IMR-90 (cell line): ENCODE measurements around the gene GSTM1. TPM values are rescaled to one million over a fixed set of nuclear protein-coding genes. Genes with fewer than 3 reads are reported as not detected.
"Not testable (repeated sequence)": the region's sequence is repeated elsewhere in the genome, so short reads cannot be mapped to it uniquely, and the experiment has no call there.

Source experiments
- ATAC-seq: fragments of 200-7000 bp; cut with Tn5 transposase; 2 replicates; pipeline ENCODE4 v1.9.1; 2020; ENCODE audit warnings: low read depth, mild to moderate bottlenecking, moderate library complexity
- BruUV-seq: library from RNA; stranded (reverse); fragments of 400-500 nt; replicated peaks from 2 replicates; lab custom pipeline; 2021; lab: Mats Ljungman, UMichigan
- CTCF ChIA-PET: fragments of 300-600 bp; formaldehyde crosslinking; extraction: SDS; loops from one replicate; lab custom pipeline; 2021; ENCODE audit warnings: antibody characterized with exemption; lab: Yijun Ruan, JAX
- POLR2A ChIA-PET: fragments of 300-600 bp; sonication (Branson Sonifier 250); formaldehyde crosslinking; loops from one replicate; lab custom pipeline; 2022; ENCODE audit warnings: antibody characterized with exemption; ENCODE audit not compliant: unreplicated experiment; lab: Charles Lee
- DNase-seq: peaks from one replicate; pipeline ENCODE4 v3.0.0; 2013
- H2AFZ ChIP-seq: replicated peaks from 2 replicates; pipeline ENCODE3; 2013; ENCODE audit warnings: low read length, mild to moderate bottlenecking; ENCODE audit not compliant: poor library complexity
- H2AK5ac ChIP-seq: 2 replicates; pipeline ENCODE4 v1.6.1; 2013; ENCODE audit warnings: low read depth, low read length, inconsistent platforms
- H2AK9ac ChIP-seq: replicated peaks from 2 replicates; pipeline ENCODE3; 2013; ENCODE audit warnings: mild to moderate bottlenecking, low read depth, low read length, moderate library complexity; ENCODE audit not compliant: poor library complexity
- H2BK120ac ChIP-seq: 2 replicates; pipeline ENCODE4 v1.6.1; 2013; ENCODE audit warnings: low read depth, low read length, inconsistent platforms
- H2BK15ac ChIP-seq: 3 replicates; pipeline ENCODE4 v1.6.1; 2013; ENCODE audit warnings: low read depth, low read length, inconsistent platforms
- H2BK20ac ChIP-seq: 2 replicates; pipeline ENCODE4 v1.6.1; 2013; ENCODE audit warnings: low read depth, mild to moderate bottlenecking, inconsistent platforms, low read length, moderate library complexity
- H2BK5ac ChIP-seq: 2 replicates; pipeline ENCODE4 v1.6.1; 2013; ENCODE audit warnings: mild to moderate bottlenecking, low read depth, low read length, inconsistent platforms; ENCODE audit not compliant: poor library complexity, severe bottlenecking
- H3K14ac ChIP-seq: replicated peaks from 2 replicates; pipeline ENCODE4 v1.6.1; 2013; ENCODE audit warnings: low read depth, low read length, inconsistent platforms
- H3K18ac ChIP-seq: 2 replicates; pipeline ENCODE4 v1.6.1; 2013; ENCODE audit warnings: low read depth, low read length, control low read depth
- H3K23ac ChIP-seq: 2 replicates; pipeline ENCODE4 v1.6.1; 2013; ENCODE audit warnings: low read depth, low read length, inconsistent platforms
- H3K27ac ChIP-seq: 2 replicates; pipeline ENCODE4 v1.5.1; 2013; ENCODE audit warnings: mild to moderate bottlenecking, control low read depth, low read length; ENCODE audit not compliant: insufficient read depth
- H3K27me3 ChIP-seq: 2 replicates; pipeline ENCODE4 v1.6.1; 2013; ENCODE audit warnings: low read length; ENCODE audit not compliant: control insufficient read depth, insufficient read depth
- H3K36me3 ChIP-seq: 2 replicates; pipeline ENCODE4 v1.6.1; 2013; ENCODE audit warnings: low read length, mixed read lengths; ENCODE audit not compliant: control insufficient read depth, insufficient read depth
- H3K4ac ChIP-seq: 2 replicates; pipeline ENCODE4 v1.6.1; 2013; ENCODE audit warnings: low read depth, low read length, inconsistent platforms
- H3K4me1 ChIP-seq: 2 replicates; pipeline ENCODE4 v1.6.1; 2013; ENCODE audit warnings: low read length, mixed read lengths; ENCODE audit not compliant: control insufficient read depth, insufficient read depth
- H3K4me2 ChIP-seq: 2 replicates; pipeline ENCODE4 v1.6.1; 2013; ENCODE audit warnings: low read depth, mild to moderate bottlenecking, control low read depth, low read length, moderate library complexity
- H3K4me3 ChIP-seq: 2 replicates; pipeline ENCODE4 v1.5.1; 2013; ENCODE audit warnings: low read depth, mild to moderate bottlenecking, control low read depth, low read length, moderate library complexity; ENCODE audit not compliant: insufficient read depth
- H3K56ac ChIP-seq: 2 replicates; pipeline ENCODE4 v1.6.1; 2013; ENCODE audit warnings: low read length, inconsistent platforms; ENCODE audit not compliant: insufficient read depth; ENCODE audit errors: extremely low read depth
- H3K79me1 ChIP-seq, 2 experiments: 2 replicates each; pipeline ENCODE4 v1.6.1; 2013; ENCODE audit warnings: low read length in 2 of 2, inconsistent platforms in 1 of 2, low read depth in 1 of 2
- H3K9ac ChIP-seq: 2 replicates; pipeline ENCODE4 v1.6.1; 2013; ENCODE audit warnings: low read depth, low read length, control low read depth
- H3K9me1 ChIP-seq: 2 replicates; pipeline ENCODE4 v1.6.1; 2013; ENCODE audit warnings: low read length, inconsistent platforms; ENCODE audit not compliant: insufficient read depth
- H3K9me3 ChIP-seq: 2 replicates; pipeline ENCODE4 v1.6.1; 2013; ENCODE audit warnings: low read length; ENCODE audit not compliant: control insufficient read depth, insufficient read depth
- H4K20me1 ChIP-seq: 2 replicates; pipeline ENCODE4 v1.6.1; 2013; ENCODE audit warnings: low read length, inconsistent platforms; ENCODE audit not compliant: insufficient read depth
- H4K5ac ChIP-seq: 2 replicates; pipeline ENCODE4 v1.6.1; 2013; ENCODE audit warnings: mild to moderate bottlenecking, low read depth, low read length, control low read depth
- H4K8ac ChIP-seq, 2 experiments: 2 replicates each; pipeline ENCODE4 v1.6.1; 2013; ENCODE audit warnings: low read depth in 2 of 2, low read length in 2 of 2, control low read depth in 1 of 2, inconsistent platforms in 1 of 2
- H4K91ac ChIP-seq: 2 replicates; pipeline ENCODE4 v1.6.1; 2013; ENCODE audit warnings: low read depth, low read length, inconsistent platforms; ENCODE audit not compliant: insufficient read depth
- WGBS, 2 experiments: methylation state at CpG; one replicate each; pipeline versions ENCODE4 v1.1.5 to v1.1.7; 2013; ENCODE audit warnings: missing lambda C conversion rate in 2 of 2; ENCODE audit not compliant: insufficient read length in 1 of 2; ENCODE audit errors: extremely low coverage in 2 of 2; 5-methylcytosine and 5-hydroxymethylcytosine counted together
- dilution Hi-C: fragments of 300-500 bp; cut with HindIII; formaldehyde crosslinking; loops from one replicate; pipeline ENCODE4 v1.14.3; 2018; ENCODE audit warnings: low sequenced_read_pairs; ENCODE audit not compliant: unreplicated experiment
- in situ Hi-C: fragments of 300-500 bp; cut with MboI; formaldehyde crosslinking; loops from 3 replicates; pipeline ENCODE4 v1.14.3; 2019; ENCODE audit warnings: low sequenced_read_pairs, inconsistent platforms, mixed read lengths
- intact Hi-C: fragments of 100-400 bp; cut with micrococcal nuclease; formaldehyde crosslinking; loops from 2 replicates; pipeline ENCODE4 v1.10.0; 2022
- polyA plus RNA-seq, 3 experiments: library from polyadenylated mRNA; depleted of rRNA; stranded (reverse); fragments of >200 nt; gene quantifications; 2 replicates each; pipeline ENCODE4 v1.2.3, GENCODE V29; 2012; ENCODE audit warnings: low replicate concordance in 1 of 3
- total RNA-seq: library from RNA; depleted of rRNA; stranded (reverse); fragments of >200 nt; gene quantifications from 2 replicates; pipeline ENCODE4 v1.2.3, GENCODE V29; 2012

Gene GSTM1
- total and polyA plus RNA-seq, 2 of the 4 experiments (the other 2 are of a cell fraction), result not detected

GRCh38 chr1:109660691-109661026 lies 27.0 kb upstream of the GSTM1 start:
- dilution Hi-C loops, H2AK5ac ChIP-seq, DNase-seq, H3K4me2 ChIP-seq, in situ Hi-C loops, CTCF ChIA-PET, BruUV-seq, H4K5ac ChIP-seq, H3K4me1 ChIP-seq, H4K8ac ChIP-seq, H2BK5ac ChIP-seq, H3K27ac ChIP-seq, intact Hi-C loops, POLR2A ChIA-PET, H3K79me1 ChIP-seq, H2BK120ac ChIP-seq, H3K27me3 ChIP-seq, H3K23ac ChIP-seq, H3K14ac ChIP-seq, H2BK20ac ChIP-seq, H3K9ac ChIP-seq, H2AFZ ChIP-seq, H3K18ac ChIP-seq, H3K4me3 ChIP-seq, H3K4ac ChIP-seq, ATAC-seq, H3K9me1 ChIP-seq, H3K56ac ChIP-seq, H4K91ac ChIP-seq, H3K9me3 ChIP-seq, H2BK15ac ChIP-seq, H4K20me1 ChIP-seq: not testable (repeated sequence)
- Histone ChIP-seq H2AK9ac (peak overlapping the region; percentile 42), H3K36me3 (peaks cover 16% of the 10 kb centered on the region; the same call in 1 of the 2 replicates)
- no CpG with 5 or more reads among the region's 4 CpGs for WGBS, 2 experiments
